IMR-90 (cell line): Measurements from ENCODE around the gene RRAGD. TPM values are rescaled to one million over a fixed set of nuclear protein-coding genes. Genes with fewer than 3 reads are reported as not detected.
A peak's percentile ranks its signal among the peaks of the same experiment; 100 is the strongest.

Experiments used
- ATAC-seq: fragments of 200-7000 bp; cut with Tn5 transposase; 2 replicates; pipeline ENCODE4 v1.9.1; 2020; ENCODE audit warnings: low read depth, mild to moderate bottlenecking, moderate library complexity
- BruUV-seq: library from RNA; stranded (reverse); fragments of 400-500 nt; replicated peaks from 2 replicates; lab custom pipeline; 2021; lab: Mats Ljungman, UMichigan
- CTCF ChIA-PET: fragments of 300-600 bp; formaldehyde crosslinking; extraction: SDS; loops from one replicate; lab custom pipeline; 2021; ENCODE audit warnings: antibody characterized with exemption; lab: Yijun Ruan, JAX
- POLR2A ChIA-PET: fragments of 300-600 bp; sonication (Branson Sonifier 250); formaldehyde crosslinking; loops from one replicate; lab custom pipeline; 2022; ENCODE audit warnings: antibody characterized with exemption; ENCODE audit not compliant: unreplicated experiment; lab: Charles Lee
- DNase-seq: peaks from one replicate; pipeline ENCODE4 v3.0.0; 2013
- H2AFZ ChIP-seq: replicated peaks from 2 replicates; pipeline ENCODE3; 2013; ENCODE audit warnings: low read length, mild to moderate bottlenecking; ENCODE audit not compliant: poor library complexity
- H2AK5ac ChIP-seq: 2 replicates; pipeline ENCODE4 v1.6.1; 2013; ENCODE audit warnings: low read depth, low read length, inconsistent platforms
- H2AK9ac ChIP-seq: replicated peaks from 2 replicates; pipeline ENCODE3; 2013; ENCODE audit warnings: mild to moderate bottlenecking, low read depth, low read length, moderate library complexity; ENCODE audit not compliant: poor library complexity
- H2BK120ac ChIP-seq: 2 replicates; pipeline ENCODE4 v1.6.1; 2013; ENCODE audit warnings: low read depth, low read length, inconsistent platforms
- H2BK15ac ChIP-seq: 3 replicates; pipeline ENCODE4 v1.6.1; 2013; ENCODE audit warnings: low read depth, low read length, inconsistent platforms
- H2BK20ac ChIP-seq: 2 replicates; pipeline ENCODE4 v1.6.1; 2013; ENCODE audit warnings: low read depth, mild to moderate bottlenecking, inconsistent platforms, low read length, moderate library complexity
- H2BK5ac ChIP-seq: 2 replicates; pipeline ENCODE4 v1.6.1; 2013; ENCODE audit warnings: mild to moderate bottlenecking, low read depth, low read length, inconsistent platforms; ENCODE audit not compliant: poor library complexity, severe bottlenecking
- H3K14ac ChIP-seq: replicated peaks from 2 replicates; pipeline ENCODE4 v1.6.1; 2013; ENCODE audit warnings: low read depth, low read length, inconsistent platforms
- H3K18ac ChIP-seq: 2 replicates; pipeline ENCODE4 v1.6.1; 2013; ENCODE audit warnings: low read depth, low read length, control low read depth
- H3K23ac ChIP-seq: 2 replicates; pipeline ENCODE4 v1.6.1; 2013; ENCODE audit warnings: low read depth, low read length, inconsistent platforms
- H3K27ac ChIP-seq: 2 replicates; pipeline ENCODE4 v1.5.1; 2013; ENCODE audit warnings: mild to moderate bottlenecking, control low read depth, low read length; ENCODE audit not compliant: insufficient read depth
- H3K27me3 ChIP-seq: 2 replicates; pipeline ENCODE4 v1.6.1; 2013; ENCODE audit warnings: low read length; ENCODE audit not compliant: control insufficient read depth, insufficient read depth
- H3K36me3 ChIP-seq: 2 replicates; pipeline ENCODE4 v1.6.1; 2013; ENCODE audit warnings: low read length, mixed read lengths; ENCODE audit not compliant: control insufficient read depth, insufficient read depth
- H3K4ac ChIP-seq: 2 replicates; pipeline ENCODE4 v1.6.1; 2013; ENCODE audit warnings: low read depth, low read length, inconsistent platforms
- H3K4me1 ChIP-seq: 2 replicates; pipeline ENCODE4 v1.6.1; 2013; ENCODE audit warnings: low read length, mixed read lengths; ENCODE audit not compliant: control insufficient read depth, insufficient read depth
- H3K4me2 ChIP-seq: 2 replicates; pipeline ENCODE4 v1.6.1; 2013; ENCODE audit warnings: low read depth, mild to moderate bottlenecking, control low read depth, low read length, moderate library complexity
- H3K4me3 ChIP-seq: 2 replicates; pipeline ENCODE4 v1.5.1; 2013; ENCODE audit warnings: low read depth, mild to moderate bottlenecking, control low read depth, low read length, moderate library complexity; ENCODE audit not compliant: insufficient read depth
- H3K56ac ChIP-seq: 2 replicates; pipeline ENCODE4 v1.6.1; 2013; ENCODE audit warnings: low read length, inconsistent platforms; ENCODE audit not compliant: insufficient read depth; ENCODE audit errors: extremely low read depth
- H3K79me1 ChIP-seq, 2 experiments: 2 replicates each; pipeline ENCODE4 v1.6.1; 2013; ENCODE audit warnings: low read length in 2 of 2, inconsistent platforms in 1 of 2, low read depth in 1 of 2
- H3K9ac ChIP-seq: 2 replicates; pipeline ENCODE4 v1.6.1; 2013; ENCODE audit warnings: low read depth, low read length, control low read depth
- H3K9me1 ChIP-seq: 2 replicates; pipeline ENCODE4 v1.6.1; 2013; ENCODE audit warnings: low read length, inconsistent platforms; ENCODE audit not compliant: insufficient read depth
- H3K9me3 ChIP-seq: 2 replicates; pipeline ENCODE4 v1.6.1; 2013; ENCODE audit warnings: low read length; ENCODE audit not compliant: control insufficient read depth, insufficient read depth
- H4K20me1 ChIP-seq: 2 replicates; pipeline ENCODE4 v1.6.1; 2013; ENCODE audit warnings: low read length, inconsistent platforms; ENCODE audit not compliant: insufficient read depth
- H4K5ac ChIP-seq: 2 replicates; pipeline ENCODE4 v1.6.1; 2013; ENCODE audit warnings: mild to moderate bottlenecking, low read depth, low read length, control low read depth
- H4K8ac ChIP-seq, 2 experiments: 2 replicates each; pipeline ENCODE4 v1.6.1; 2013; ENCODE audit warnings: low read depth in 2 of 2, low read length in 2 of 2, control low read depth in 1 of 2, inconsistent platforms in 1 of 2
- H4K91ac ChIP-seq: 2 replicates; pipeline ENCODE4 v1.6.1; 2013; ENCODE audit warnings: low read depth, low read length, inconsistent platforms; ENCODE audit not compliant: insufficient read depth
- MAFK ChIP-seq: IDR thresholded peaks from 2 replicates; pipeline ENCODE4 v1.6.1; 2012; ENCODE audit warnings: low read depth, low read length, improper control_type of control experiment
- POLR2A ChIP-seq: IDR thresholded peaks from 2 replicates; pipeline ENCODE4 v1.6.1; 2012; ENCODE audit warnings: mild to moderate bottlenecking, low read depth, low read length
- WGBS, 2 experiments: methylation state at CpG; one replicate each; pipeline versions ENCODE4 v1.1.5 to v1.1.7; 2013; ENCODE audit warnings: missing lambda C conversion rate in 2 of 2; ENCODE audit not compliant: insufficient read length in 1 of 2; ENCODE audit errors: extremely low coverage in 2 of 2; 5-methylcytosine and 5-hydroxymethylcytosine counted together
- dilution Hi-C: fragments of 300-500 bp; cut with HindIII; formaldehyde crosslinking; loops from one replicate; pipeline ENCODE4 v1.14.3; 2018; ENCODE audit warnings: low sequenced_read_pairs; ENCODE audit not compliant: unreplicated experiment
- in situ Hi-C: fragments of 300-500 bp; cut with MboI; formaldehyde crosslinking; loops from 3 replicates; pipeline ENCODE4 v1.14.3; 2019; ENCODE audit warnings: low sequenced_read_pairs, inconsistent platforms, mixed read lengths
- intact Hi-C: fragments of 100-400 bp; cut with micrococcal nuclease; formaldehyde crosslinking; loops from 2 replicates; pipeline ENCODE4 v1.10.0; 2022
- polyA plus RNA-seq, 3 experiments: library from polyadenylated mRNA; depleted of rRNA; stranded (reverse); fragments of >200 nt; gene quantifications; 2 replicates each; pipeline ENCODE4 v1.2.3, GENCODE V29; 2012; ENCODE audit warnings: low replicate concordance in 1 of 3
- total RNA-seq: library from RNA; depleted of rRNA; stranded (reverse); fragments of >200 nt; gene quantifications from 2 replicates; pipeline ENCODE4 v1.2.3, GENCODE V29; 2012

The RRAGD gene
- total and polyA plus RNA-seq, 2 of the 4 experiments (the other 2 are of a cell fraction): not detected

- Histone ChIP-seq H2BK120ac (no peak within 1 kb of the TSS), H4K20me1 (peaks cover 17% of the 10 kb centered on the region; the same call in 1 of the 2 replicates), H3K27ac (no peak within 1 kb of the TSS), H3K9ac (no peak within 1 kb of the TSS), H2BK15ac (no peak within 1 kb of the TSS), H3K36me3 (peaks cover 5% of the 10 kb centered on the region), H2AK5ac (no peak within 1 kb of the TSS), H4K91ac (no peak within 1 kb of the TSS), H3K4me1 (peaks cover 6% of the 10 kb centered on the region; the same call in 1 of the 2 replicates), H2AFZ (no peak within 1 kb of the TSS), H3K18ac (no peak within 1 kb of the TSS), H3K4me2 (no peak within 1 kb of the TSS), H4K5ac (no peak within 1 kb of the TSS), H3K23ac (no peak within 1 kb of the TSS), H3K9me3 (no peaks in the 10 kb centered on the region), H3K14ac (no peak within 1 kb of the TSS), H2AK9ac (no peak within 1 kb of the TSS), H3K27me3 (no peaks in the 10 kb centered on the region), H3K4ac (no peak within 1 kb of the TSS), H2BK20ac (no peak within 1 kb of the TSS), H2BK5ac (no peak within 1 kb of the TSS), H3K56ac (no peak within 1 kb of the TSS), H3K4me3 (no peak within 1 kb of the TSS), H4K8ac (no peak within 1 kb of the TSS), H3K79me1 (no peaks in the 10 kb centered on the region), H3K9me1 (peaks cover 8% of the 10 kb centered on the region; the same call in 1 of the 2 replicates)
- WGBS, 2 experiments: no CpG with 5 or more reads among the region's 6 CpGs
- DNase-seq (no peak), ATAC-seq (no peak)
- TF ChIP-seq POLR2A: no peak
- TF ChIP-seq MAFK: 0 out of 2 replicates have a peak, but pooled peaks have one; percentile 12
- CTCF ChIA-PET: no interaction called here
- POLR2A ChIA-PET: interaction anchor here (0.5 kb wide), 1 partner anchor 16 kb away, joined by 4 read pairs; no protein-coding TSS in a partner anchor
- in situ Hi-C loops (no loop called here), intact Hi-C loops (no loop called here), dilution Hi-C loops (no loop called here)
- no TSS peak for BruUV-seq
Observed at GRCh38 chr6:89315249-89315885, 96.7 kb downstream of the RRAGD start, which contains the start of gene GABRR2. TSS of gene GABRR2 (minus strand) at chr6:89315299. CDS start at chr6:89315165, 134 bp downstream.
